CD4-positive, alpha-beta T cell treated with Interleukin-17A for 1 hour (primary cell): ENCODE results near the gene GNL1.

Experiments used
- DNase-seq: peaks from one replicate; pipeline ENCODE4 v3.0.0-alpha.2; 2020

The GNL1 gene

GRCh38 chr6:30493643-30494250, 62.5 kb downstream of the GNL1 start:
- DNase-seq, result peak; percentile 63

DNA sequence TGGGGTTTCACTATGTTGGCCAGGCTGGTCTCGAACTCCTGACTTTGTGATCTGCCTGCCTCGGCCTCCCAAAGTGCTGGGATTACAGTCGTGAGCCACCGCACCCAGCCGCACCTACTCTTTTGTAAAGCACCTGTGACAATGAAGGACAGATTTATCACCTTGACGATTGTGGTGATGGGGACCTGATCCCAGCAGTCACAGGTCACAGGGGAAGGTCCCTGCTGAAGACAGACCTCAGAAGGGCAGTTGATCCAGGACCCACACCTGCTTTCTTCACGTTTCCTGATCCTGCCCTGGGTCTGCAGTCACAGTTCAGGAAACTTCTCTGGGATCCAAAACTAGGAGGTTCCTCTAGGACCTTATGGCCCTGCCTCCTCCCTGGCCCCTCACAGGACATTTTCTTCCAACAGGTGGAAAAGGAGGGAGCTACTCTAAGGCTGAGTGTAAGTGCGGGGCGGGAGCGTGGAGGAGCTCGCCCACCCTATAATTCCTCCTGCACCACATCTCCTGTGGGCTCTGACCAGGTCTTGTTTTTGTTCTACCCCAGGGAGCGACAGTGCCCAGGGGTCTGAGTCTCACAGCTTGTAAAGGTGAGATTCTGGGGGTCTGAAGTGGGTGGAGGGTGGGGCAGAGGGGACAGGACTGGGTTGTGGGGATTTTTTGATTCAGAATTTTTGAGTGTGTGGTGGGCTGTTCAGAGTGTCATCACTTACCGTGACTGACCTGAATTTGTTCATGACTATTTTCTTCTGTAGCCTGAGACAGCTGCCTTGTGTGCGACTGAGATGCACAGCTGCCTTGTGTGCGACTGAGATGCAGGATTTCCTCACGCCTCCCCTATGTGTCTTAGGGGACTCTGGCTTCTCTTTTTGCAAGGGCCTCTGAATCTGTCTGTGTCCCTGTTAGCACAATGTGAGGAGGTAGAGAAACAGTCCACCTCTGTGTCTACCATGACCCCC, 64.0 kb downstream of the GNL1 start:
- DNase-seq, result peak; percentile 45
